K562 (cell line): Measurements from ENCODE around the gene TLE3.

Source experiments
- DMBX1 ChIP-seq: fragments of 250-450 bp; sonication (Bioruptor Pico); IDR thresholded peaks from 2 replicates; pipeline ENCODE4 v1.8.0; 2022; ENCODE audit warnings: inconsistent platforms, mild to moderate bottlenecking, moderate library complexity, borderline replicate concordance
- NR2F6 ChIP-seq: fragments of 450-650 bp; formaldehyde crosslinking; IDR thresholded peaks from 2 replicates; pipeline ENCODE4 v1.4.0; 2020; ENCODE audit warnings: mild to moderate bottlenecking
- SRF ChIP-seq, 2 experiments: fragments of 250-450, 450-650 bp in 1 of 2; sonication (Bioruptor Pico) in 1 of 2; sonication (generic) in 1 of 2; formaldehyde crosslinking; IDR thresholded peaks; 2 replicates each; pipeline versions ENCODE4 v1.5.0 to v1.5.1; 2020 to 2022; ENCODE audit warnings: mild to moderate bottlenecking in 1 of 2, missing genetic modification reagents in 1 of 2
- YY1 ChIP-seq, 3 experiments: IDR thresholded peaks; 2 replicates each; pipeline ENCODE4 v1.6.1; 2011; ENCODE audit warnings: low read length in 2 of 3, mild to moderate bottlenecking in 2 of 3, moderate library complexity in 2 of 3, borderline replicate concordance in 1 of 3, control low read depth in 1 of 3, low read depth in 1 of 3; ENCODE audit not compliant: insufficient read depth in 3 of 3, insufficient replicate concordance in 2 of 3, control insufficient read depth in 1 of 3, insufficient read length in 1 of 3; ENCODE audit errors: extremely low read depth in 1 of 3
- TF ChIP-seq, protein P1 (sequence below): fragments of 150-350 bp; conservative IDR thresholded peaks from 2 replicates; pipeline ENCODE4 v1.6.1; 2014; ENCODE audit warnings: low read length
- TF ChIP-seq, protein P2 (sequence below): sonication (generic); formaldehyde crosslinking; IDR thresholded peaks from 2 replicates; pipeline ENCODE4 v1.5.0; 2020; ENCODE audit warnings: missing genetic modification reagents

DNA sequence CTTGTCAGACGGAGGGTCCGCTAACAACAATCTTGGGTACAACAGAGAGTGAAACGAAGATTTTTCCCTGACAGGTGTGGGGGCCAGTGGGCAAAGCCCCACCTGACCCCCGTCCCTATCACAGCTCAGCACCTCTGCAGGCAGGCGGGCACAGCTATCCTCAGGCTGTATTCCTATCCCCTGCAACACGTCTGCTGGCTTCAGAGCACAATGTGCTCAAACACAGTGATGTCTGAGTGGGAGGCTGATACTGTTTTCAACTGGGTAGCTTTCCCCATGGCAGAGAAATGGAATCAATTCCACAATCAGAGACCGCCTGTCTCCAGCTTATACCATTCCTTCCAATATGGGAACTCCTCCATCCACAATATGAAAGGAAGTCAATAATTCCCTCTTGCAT, 28.0 kb downstream of the TLE3 start:
- TF ChIP-seq YY1 (IDR thresholded peaks at IDR 0.05; ENCODE audit: borderline replicate concordance in 1 of 3, control insufficient read depth in 1 of 3, extremely low read depth in 1 of 3, insufficient read depth in 3 of 3, insufficient read length in 1 of 3, insufficient replicate concordance in 2 of 3, low read depth in 1 of 3, low read length in 2 of 3) (no peak), SRF (CRISPR knock-in tag; IDR thresholded peaks at IDR 0.05) (no peak), NR2F6 (CRISPR knock-in tag) (no peak), DMBX1 (CRISPR knock-in tag) (no peak)
- TF ChIP-seq, protein P1, sequence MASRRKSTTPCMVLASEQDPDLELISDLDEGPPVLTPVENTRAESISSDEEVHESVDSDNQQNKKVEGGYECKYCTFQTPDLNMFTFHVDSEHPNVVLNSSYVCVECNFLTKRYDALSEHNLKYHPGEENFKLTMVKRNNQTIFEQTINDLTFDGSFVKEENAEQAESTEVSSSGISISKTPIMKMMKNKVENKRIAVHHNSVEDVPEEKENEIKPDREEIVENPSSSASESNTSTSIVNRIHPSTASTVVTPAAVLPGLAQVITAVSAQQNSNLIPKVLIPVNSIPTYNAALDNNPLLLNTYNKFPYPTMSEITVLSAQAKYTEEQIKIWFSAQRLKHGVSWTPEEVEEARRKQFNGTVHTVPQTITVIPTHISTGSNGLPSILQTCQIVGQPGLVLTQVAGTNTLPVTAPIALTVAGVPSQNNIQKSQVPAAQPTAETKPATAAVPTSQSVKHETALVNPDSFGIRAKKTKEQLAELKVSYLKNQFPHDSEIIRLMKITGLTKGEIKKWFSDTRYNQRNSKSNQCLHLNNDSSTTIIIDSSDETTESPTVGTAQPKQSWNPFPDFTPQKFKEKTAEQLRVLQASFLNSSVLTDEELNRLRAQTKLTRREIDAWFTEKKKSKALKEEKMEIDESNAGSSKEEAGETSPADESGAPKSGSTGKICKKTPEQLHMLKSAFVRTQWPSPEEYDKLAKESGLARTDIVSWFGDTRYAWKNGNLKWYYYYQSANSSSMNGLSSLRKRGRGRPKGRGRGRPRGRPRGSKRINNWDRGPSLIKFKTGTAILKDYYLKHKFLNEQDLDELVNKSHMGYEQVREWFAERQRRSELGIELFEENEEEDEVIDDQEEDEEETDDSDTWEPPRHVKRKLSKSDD, result no peak
- TF ChIP-seq, protein P2, sequence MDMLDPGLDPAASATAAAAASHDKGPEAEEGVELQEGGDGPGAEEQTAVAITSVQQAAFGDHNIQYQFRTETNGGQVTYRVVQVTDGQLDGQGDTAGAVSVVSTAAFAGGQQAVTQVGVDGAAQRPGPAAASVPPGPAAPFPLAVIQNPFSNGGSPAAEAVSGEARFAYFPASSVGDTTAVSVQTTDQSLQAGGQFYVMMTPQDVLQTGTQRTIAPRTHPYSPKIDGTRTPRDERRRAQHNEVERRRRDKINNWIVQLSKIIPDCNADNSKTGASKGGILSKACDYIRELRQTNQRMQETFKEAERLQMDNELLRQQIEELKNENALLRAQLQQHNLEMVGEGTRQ, result no peak
